Activated CD8-positive, alpha-beta memory T cell treated with anti-CD3 and anti-CD28 coated beads, Interleukin-2, amount 10 ng/mL, durations not matched to agents 7 days and 5 days (primary cell): ENCODE data around the gene RPF1. TPM values are rescaled to one million over a fixed set of nuclear protein-coding genes. Genes with fewer than 3 reads are reported as not detected.

Source experiments
- ATAC-seq: fragments of 150-1000 bp; cut with Tn5 transposase; one replicate; pipeline ENCODE4 v1.10.0; 2021; ENCODE audit warnings: moderate library complexity
- CTCF ChIA-PET: fragments of 350-600 bp; sonication (Branson Sonifier 250); formaldehyde crosslinking; loops from one replicate; lab custom pipeline; 2021; ENCODE audit warnings: antibody characterized with exemption; lab: Charles Lee
- DNase-seq: peaks from one replicate; pipeline ENCODE4 v3.0.0-alpha.2; 2020
- H3K27ac Mint-ChIP-seq: one replicate; pipeline ENCODE4 v1.8.0; 2021; ENCODE audit warnings: mild to moderate bottlenecking, mixed read lengths
- H3K27me3 Mint-ChIP-seq: one replicate; pipeline ENCODE4 v1.8.0; 2021; ENCODE audit warnings: mixed read lengths
- H3K36me3 Mint-ChIP-seq: one replicate; pipeline ENCODE4 v1.8.0; 2021; ENCODE audit warnings: mild to moderate bottlenecking, mixed read lengths
- H3K4me1 Mint-ChIP-seq: one replicate; pipeline ENCODE4 v1.8.0; 2021; ENCODE audit warnings: mixed read lengths
- H3K4me3 Mint-ChIP-seq: one replicate; pipeline ENCODE4 v1.8.0; 2021; ENCODE audit warnings: mild to moderate bottlenecking, moderate library complexity, mixed read lengths
- H3K9me3 Mint-ChIP-seq: one replicate; pipeline ENCODE4 v1.8.0; 2022; ENCODE audit warnings: low read depth, mixed read lengths
- total RNA-seq, 2 experiments: library from RNA; stranded (reverse); gene quantifications; one replicate each; pipeline ENCODE4 v1.2.3, GENCODE V29; 2021

Gene RPF1
- total RNA-seq, 2 experiments from 2014 or later, result 29.7 to 43.2 TPM

DNA sequence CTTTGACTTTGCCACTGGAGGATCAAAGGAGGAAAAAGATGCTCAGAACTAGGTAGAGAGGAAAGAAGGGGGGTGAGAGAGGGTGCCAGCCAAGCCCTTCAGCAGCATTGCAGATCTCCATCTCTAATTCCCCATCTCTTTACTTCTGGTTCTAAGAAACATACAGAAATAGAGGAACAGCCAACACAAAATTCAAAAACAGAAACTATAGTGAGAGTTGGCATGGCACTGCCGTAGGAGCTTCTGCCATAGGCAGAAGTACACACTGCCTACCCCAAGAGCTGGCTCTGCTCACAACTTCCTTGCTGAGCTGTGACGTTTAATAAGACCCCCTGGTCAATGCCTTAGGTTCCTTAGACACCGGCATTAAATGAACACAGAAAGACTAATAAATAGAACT lies 26.6 kb upstream of the RPF1 start:
- CTCF ChIA-PET, result interaction anchor here (0.9 kb wide), 1 partner anchor 12 kb away, joined by 3 read pairs; no protein-coding TSS in a partner anchor
- Mint-ChIP-seq H3K36me3 (no peaks in the 10 kb centered on the region), H3K9me3 (no peaks in the 10 kb centered on the region), H3K4me3 (no peak overlapping the region), H3K4me1 (peaks cover 2% of the 10 kb centered on the region), H3K27me3 (peaks cover 20% of the 10 kb centered on the region), H3K27ac (no peak overlapping the region)
- ATAC-seq, result no peak
- no peak for DNase-seq

DNA sequence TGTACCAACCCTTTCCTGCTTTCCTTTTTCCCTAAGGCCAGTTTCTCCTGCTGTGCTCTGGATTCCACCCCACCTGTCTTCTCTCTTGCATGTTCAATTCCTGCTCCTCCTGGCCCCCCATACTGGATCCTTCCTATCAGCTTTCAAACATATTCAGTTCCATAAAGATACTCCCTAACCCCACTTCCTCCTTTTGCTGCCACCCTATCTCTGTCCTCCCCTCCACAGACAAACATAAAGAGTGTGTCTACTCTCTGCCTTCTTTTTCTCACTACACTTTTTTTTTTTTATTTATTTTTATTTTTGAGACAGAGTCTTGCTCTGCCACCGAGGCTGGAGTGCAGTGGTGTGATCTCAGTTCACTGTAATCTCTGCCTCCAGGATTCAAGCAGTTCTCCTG lies 16.9 kb upstream of the RPF1 start:
- peaks cover 18% of the 10 kb centered on the region for H3K27me3 Mint-ChIP-seq
- no peak overlapping the region for H3K4me3 Mint-ChIP-seq
- ATAC-seq (no peak), DNase-seq (no peak)
- H3K9me3 Mint-ChIP-seq, result no peaks in the 10 kb centered on the region
- H3K27ac Mint-ChIP-seq, result no peak overlapping the region
- CTCF ChIA-PET, result no interaction called here
- H3K36me3 Mint-ChIP-seq, result no peaks in the 10 kb centered on the region
- H3K4me1 Mint-ChIP-seq, result no peaks in the 10 kb centered on the region

DNA sequence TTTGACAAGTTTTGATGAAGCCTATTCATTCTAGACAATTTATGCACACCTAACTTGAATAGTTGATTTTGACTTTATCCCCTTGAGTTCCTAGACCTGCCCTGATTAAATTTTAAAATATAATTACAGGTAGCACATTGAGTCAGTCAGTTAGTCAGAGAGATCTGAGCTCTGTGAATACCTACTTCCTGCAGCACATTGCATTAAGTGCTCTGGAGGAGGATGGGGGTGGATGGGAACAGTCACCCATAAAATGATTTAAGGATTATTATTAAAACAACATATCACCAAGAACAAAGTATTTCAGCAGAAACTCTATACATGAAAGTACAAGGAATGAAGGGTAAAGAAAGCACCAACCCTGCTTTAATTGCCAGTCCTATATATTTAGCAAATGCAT lies 11.8 kb upstream of the RPF1 start:
- Mint-ChIP-seq H3K4me1 (no peaks in the 10 kb centered on the region), H3K27ac (no peak overlapping the region), H3K36me3 (no peaks in the 10 kb centered on the region), H3K9me3 (no peaks in the 10 kb centered on the region), H3K4me3 (no peak overlapping the region), H3K27me3 (peaks cover 32% of the 10 kb centered on the region)
- no peak for DNase-seq
- CTCF ChIA-PET, result interaction anchor here (0.8 kb wide), 1 partner anchor 268 kb away, joined by 3 read pairs; no protein-coding TSS in a partner anchor
- ATAC-seq, result no peak

DNA sequence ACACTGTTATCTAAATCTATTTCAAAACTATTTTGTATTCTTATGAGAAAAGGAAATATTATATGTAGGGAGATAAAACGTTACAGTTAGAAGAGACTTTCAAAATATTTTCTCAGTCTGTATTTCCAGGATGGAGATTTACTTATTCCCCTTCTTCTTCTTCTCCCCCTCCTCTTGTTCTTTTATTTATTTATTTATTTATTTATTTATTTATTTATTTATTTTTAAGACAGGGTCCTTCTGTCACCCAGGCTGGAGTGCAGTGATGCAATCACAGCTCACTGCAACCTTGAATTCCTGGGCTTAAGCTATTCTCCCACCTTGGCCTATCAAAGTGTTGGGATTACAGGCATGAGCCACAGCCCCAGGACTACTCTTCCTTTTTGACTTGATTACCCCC lies 2.8 kb upstream of the RPF1 start:
- CTCF ChIA-PET, result no interaction called here
- ATAC-seq, result no peak
- no peak overlapping the region for H3K27ac Mint-ChIP-seq
- DNase-seq, result no peak
- H3K4me1 Mint-ChIP-seq, result peaks cover 14% of the 10 kb centered on the region
- H3K4me3 Mint-ChIP-seq, result no peak overlapping the region
- H3K27me3 Mint-ChIP-seq, result peaks cover 34% of the 10 kb centered on the region
- peaks cover 7% of the 10 kb centered on the region for H3K9me3 Mint-ChIP-seq
- H3K36me3 Mint-ChIP-seq, result peaks cover 10% of the 10 kb centered on the region

DNA sequence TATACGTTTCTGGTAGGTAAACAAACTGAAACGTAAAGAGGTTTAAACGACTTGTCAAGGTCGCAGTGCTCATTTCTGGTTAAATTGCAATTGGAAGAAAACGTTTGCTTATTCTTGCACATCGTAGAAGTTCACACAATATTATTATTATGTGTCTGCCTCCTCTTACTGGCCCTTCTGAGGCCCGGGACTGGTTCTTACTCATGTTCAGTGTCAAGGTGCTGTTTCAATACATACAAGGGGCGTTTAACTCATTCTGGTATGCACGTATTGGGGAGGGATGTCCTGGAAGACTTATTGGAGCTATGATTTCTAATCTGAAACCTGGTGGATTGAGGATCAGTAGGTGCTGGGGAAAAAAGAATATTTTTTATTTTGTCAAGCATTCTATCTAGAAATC lies 932 bp downstream of the RPF1 start:
- DNase-seq (no peak), ATAC-seq (no peak)
- peak overlapping the region; percentile 92 for H3K4me3 Mint-ChIP-seq
- peaks cover 30% of the 10 kb centered on the region for H3K4me1 Mint-ChIP-seq
- peaks cover 39% of the 10 kb centered on the region for H3K36me3 Mint-ChIP-seq
- H3K27me3 Mint-ChIP-seq, result peaks cover 15% of the 10 kb centered on the region
- H3K9me3 Mint-ChIP-seq, result peaks cover 7% of the 10 kb centered on the region
- peak overlapping the region; percentile 94 for H3K27ac Mint-ChIP-seq
- CTCF ChIA-PET, result interaction anchor here (0.6 to 2.8 kb wide), 9 partner anchors 9 to 465 kb away, joined by 3 to 13 read pairs (median 4); partner anchors contain the start of genes GNG5 and SPATA1

- no peak overlapping the region for H3K27ac Mint-ChIP-seq
- peaks cover 45% of the 10 kb centered on the region for H3K36me3 Mint-ChIP-seq
- DNase-seq, result no peak
- peak overlapping the region; percentile 92 for H3K4me3 Mint-ChIP-seq
- ATAC-seq, result no peak
- peaks cover 7% of the 10 kb centered on the region for H3K9me3 Mint-ChIP-seq
- CTCF ChIA-PET, result interaction anchor here (0.6 to 2.8 kb wide), 9 partner anchors 10 to 464 kb away, joined by 3 to 13 read pairs (median 4); partner anchors contain the start of genes GNG5 and SPATA1
- H3K27me3 Mint-ChIP-seq, result peaks cover 13% of the 10 kb centered on the region
- peaks cover 30% of the 10 kb centered on the region for H3K4me1 Mint-ChIP-seq
These were observed 1.6 kb downstream of the RPF1 start for GRCh38 chr1:84480650-84481049.

DNA sequence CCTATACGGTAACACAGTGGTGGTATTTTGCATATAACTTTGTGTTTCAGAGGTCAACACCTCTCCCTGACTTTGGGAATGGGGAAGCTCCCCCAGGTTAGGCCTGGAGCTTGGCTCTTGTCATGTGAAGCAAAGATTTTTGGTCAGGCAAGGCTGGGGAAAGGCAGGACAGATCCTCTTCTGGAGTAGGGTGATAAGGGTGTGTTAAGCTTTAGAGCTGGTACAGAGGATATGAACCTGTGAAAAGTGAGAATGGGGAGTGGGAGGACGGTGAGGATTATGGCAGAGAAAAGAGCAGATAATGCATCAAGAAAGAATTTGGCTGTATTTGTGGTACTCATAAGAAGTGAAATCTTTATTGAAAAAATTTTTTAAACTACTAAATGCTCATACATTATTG lies 2.3 kb downstream of the RPF1 start:
- CTCF ChIA-PET, result interaction anchor here (0.8 to 2.8 kb wide), 5 partner anchors 17 to 271 kb away, joined by 3 to 12 read pairs (median 4); partner anchors contain the start of genes GNG5 and SPATA1
- H3K27me3 Mint-ChIP-seq, result peaks cover 11% of the 10 kb centered on the region
- peak overlapping the region; percentile 29 for H3K4me3 Mint-ChIP-seq
- ATAC-seq (no peak), DNase-seq (no peak)
- peaks cover 7% of the 10 kb centered on the region for H3K9me3 Mint-ChIP-seq
- no peak overlapping the region for H3K27ac Mint-ChIP-seq
- peaks cover 51% of the 10 kb centered on the region for H3K36me3 Mint-ChIP-seq
- peaks cover 35% of the 10 kb centered on the region for H3K4me1 Mint-ChIP-seq

DNA sequence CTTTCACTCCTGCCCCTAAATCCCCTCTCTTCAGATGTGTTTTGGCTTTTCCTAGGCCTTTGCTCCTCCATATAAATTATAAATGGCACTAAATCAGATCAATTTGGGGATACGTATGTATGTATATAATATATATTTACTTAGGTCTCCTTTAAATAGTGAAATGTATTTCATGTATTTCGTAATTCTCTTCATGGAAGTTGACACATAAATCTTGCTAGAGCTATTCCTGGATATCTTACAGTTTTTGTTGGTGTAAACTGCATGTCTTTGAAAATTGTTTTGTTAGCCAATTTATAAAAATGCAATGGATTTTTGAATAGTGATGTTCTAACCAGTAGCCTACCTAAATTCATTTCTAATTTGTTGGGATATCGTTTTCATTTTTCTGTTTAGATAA lies 9.0 kb downstream of the RPF1 start:
- H3K4me1 Mint-ChIP-seq, result peaks cover 20% of the 10 kb centered on the region
- no peak overlapping the region for H3K27ac Mint-ChIP-seq
- DNase-seq (no peak), ATAC-seq (no peak)
- CTCF ChIA-PET, result interaction anchor here (0.6 to 1.0 kb wide), 2 partner anchors 8 to 14 kb away, joined by 3 to 4 read pairs; no protein-coding TSS in a partner anchor
- H3K9me3 Mint-ChIP-seq, result no peaks in the 10 kb centered on the region
- H3K4me3 Mint-ChIP-seq, result no peak overlapping the region
- H3K27me3 Mint-ChIP-seq, result no peaks in the 10 kb centered on the region
- H3K36me3 Mint-ChIP-seq, result peaks cover 62% of the 10 kb centered on the region

- peaks cover 54% of the 10 kb centered on the region for H3K36me3 Mint-ChIP-seq
- no peak overlapping the region for H3K4me3 Mint-ChIP-seq
- H3K27me3 Mint-ChIP-seq, result no peaks in the 10 kb centered on the region
- ATAC-seq (no peak), DNase-seq (no peak)
- CTCF ChIA-PET, result no interaction called here
- H3K9me3 Mint-ChIP-seq, result no peaks in the 10 kb centered on the region
- H3K27ac Mint-ChIP-seq, result no peak overlapping the region
- peaks cover 15% of the 10 kb centered on the region for H3K4me1 Mint-ChIP-seq
These were observed 10.7 kb downstream of the RPF1 start for GRCh38 chr1:84489766-84490165.

DNA sequence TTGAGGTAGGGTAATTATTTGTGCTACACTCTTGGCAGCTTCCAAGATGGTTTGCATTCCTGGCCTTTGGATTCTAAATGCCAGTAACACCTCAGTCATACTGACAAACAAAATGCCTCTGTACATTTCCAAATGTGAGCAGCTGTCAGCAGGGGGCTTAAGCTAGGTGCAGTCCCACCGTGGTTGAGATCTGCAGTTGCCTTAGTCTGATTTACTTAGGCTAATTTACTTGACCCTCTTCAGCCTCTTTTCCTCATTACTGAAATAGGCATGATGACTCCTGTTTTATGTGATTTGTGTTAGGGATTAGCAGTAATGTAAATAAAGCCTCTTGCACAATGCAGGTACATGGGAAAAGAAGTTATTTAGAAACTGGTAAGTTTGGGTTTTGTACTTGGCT lies 13.7 kb downstream of the RPF1 start:
- no peaks in the 10 kb centered on the region for H3K9me3 Mint-ChIP-seq
- H3K27ac Mint-ChIP-seq, result no peak overlapping the region
- CTCF ChIA-PET, result no interaction called here
- H3K4me3 Mint-ChIP-seq, result no peak overlapping the region
- peaks cover 9% of the 10 kb centered on the region for H3K4me1 Mint-ChIP-seq
- H3K36me3 Mint-ChIP-seq, result peaks cover 54% of the 10 kb centered on the region
- DNase-seq, result no peak
- H3K27me3 Mint-ChIP-seq, result no peaks in the 10 kb centered on the region
- no peak for ATAC-seq

DNA sequence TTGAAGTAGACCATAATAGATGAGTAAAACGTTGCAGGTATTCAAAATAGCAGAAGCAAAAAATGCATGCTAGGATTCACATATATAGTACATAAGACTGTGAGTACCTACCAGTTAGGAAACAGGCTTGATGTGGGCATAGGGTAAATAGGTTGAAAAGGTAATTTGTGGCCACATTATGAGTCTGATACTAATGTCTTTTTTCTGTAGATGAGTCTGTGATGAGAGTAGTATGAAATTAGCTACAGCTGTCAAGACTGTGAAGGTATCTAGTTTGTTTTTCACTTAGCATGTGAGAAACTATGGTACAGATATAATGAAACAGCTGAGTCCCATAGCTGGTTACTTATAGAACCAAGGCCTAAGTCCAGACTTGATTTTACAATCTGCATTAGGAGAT lies 14.7 kb downstream of the RPF1 start:
- Mint-ChIP-seq H3K4me3 (no peak overlapping the region), H3K4me1 (peaks cover 17% of the 10 kb centered on the region), H3K27ac (no peak overlapping the region), H3K9me3 (no peaks in the 10 kb centered on the region), H3K27me3 (no peaks in the 10 kb centered on the region), H3K36me3 (peaks cover 62% of the 10 kb centered on the region)
- CTCF ChIA-PET, result no interaction called here
- ATAC-seq (no peak), DNase-seq (no peak)

- peaks cover 66% of the 10 kb centered on the region for H3K36me3 Mint-ChIP-seq
- ATAC-seq, result no peak
- CTCF ChIA-PET, result interaction anchor here (0.7 to 1.3 kb wide), 2 partner anchors 8 to 125 kb away, joined by 3 read pairs; no protein-coding TSS in a partner anchor
These were observed 17.4 kb downstream of the RPF1 start for GRCh38 chr1:84496498-84496897.

DNA sequence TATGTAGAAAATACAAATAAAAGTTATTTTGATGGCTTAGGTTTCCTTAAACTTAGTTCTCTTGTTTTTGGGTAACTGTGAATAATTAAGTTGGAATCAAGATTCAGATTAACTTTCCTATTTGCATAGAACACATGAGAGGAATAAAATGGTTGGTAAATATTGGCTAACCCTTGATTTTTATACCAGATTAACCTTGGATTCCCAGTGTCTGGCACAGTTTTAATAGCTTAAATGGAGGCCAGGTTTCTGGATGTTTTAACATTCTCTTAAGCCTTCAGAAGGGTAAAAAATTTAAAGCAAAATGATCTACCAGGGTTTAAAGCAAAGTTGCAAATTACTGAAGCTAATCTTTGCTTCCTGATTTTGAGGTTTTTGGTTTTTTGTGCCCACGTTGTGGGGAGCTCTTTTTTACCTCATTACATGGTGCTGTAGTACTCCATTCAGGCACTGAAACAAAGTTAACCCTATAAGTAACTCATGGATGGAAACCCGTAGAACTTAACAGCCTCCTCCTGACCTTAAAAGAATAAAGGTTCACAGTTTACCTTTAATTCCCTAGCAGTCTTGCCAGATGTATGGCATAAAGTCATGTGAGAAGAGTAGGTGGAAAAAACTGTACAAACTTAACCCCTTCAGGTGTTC lies 18.7 kb downstream of the RPF1 start:
- CTCF ChIA-PET, result interaction anchor here (1.3 to 1.6 kb wide), 2 partner anchors 9 to 18 kb away, joined by 4 to 5 read pairs; partner anchors contain the start of genes GNG5 and SPATA1
- peak overlapping the region; percentile 22 for H3K27ac Mint-ChIP-seq
- DNase-seq (no peak), ATAC-seq (peak; percentile 33)
- H3K36me3 Mint-ChIP-seq, result peaks cover 62% of the 10 kb centered on the region
- H3K9me3 Mint-ChIP-seq, result no peaks in the 10 kb centered on the region
- H3K4me1 Mint-ChIP-seq, result peaks cover 25% of the 10 kb centered on the region
- no peaks in the 10 kb centered on the region for H3K27me3 Mint-ChIP-seq
- H3K4me3 Mint-ChIP-seq, result no peak overlapping the region

More at GRCh38 chr1:84496498-84496897, 17.4 kb downstream of the RPF1 start:
- Mint-ChIP-seq H3K4me1 (peaks cover 20% of the 10 kb centered on the region), H3K9me3 (no peaks in the 10 kb centered on the region), H3K27ac (no peak overlapping the region), H3K4me3 (no peak overlapping the region), H3K27me3 (no peaks in the 10 kb centered on the region)
- DNase-seq, result no peak

DNA sequence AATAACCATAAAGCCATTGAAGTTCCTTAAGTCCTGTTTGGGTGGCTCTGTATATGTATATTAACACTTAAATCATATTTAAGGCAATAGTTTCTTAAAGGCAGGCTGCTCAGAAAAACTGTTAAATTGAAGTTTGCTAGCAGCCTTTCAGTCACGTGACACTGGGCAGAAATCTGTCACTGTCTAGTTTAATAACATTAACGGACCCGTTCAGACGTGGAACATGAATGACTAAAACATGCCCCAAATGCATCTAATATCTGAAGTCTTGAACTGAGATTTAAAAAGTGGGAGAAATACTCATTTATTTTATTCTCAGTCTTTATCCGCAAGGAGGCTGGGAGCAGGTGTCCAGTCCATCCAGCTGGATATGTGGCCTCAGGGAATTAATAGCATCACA lies 23.9 kb downstream of the RPF1 start:
- no peak for ATAC-seq
- CTCF ChIA-PET, result interaction anchor here (1.5 to 2.0 kb wide), 2 partner anchors 70 to 118 kb away, joined by 3 to 6 read pairs; no protein-coding TSS in a partner anchor

More for the DNA sequence above, 23.9 kb downstream of the RPF1 start:
- peaks cover 41% of the 10 kb centered on the region for H3K36me3 Mint-ChIP-seq
- H3K4me3 Mint-ChIP-seq, result no peak overlapping the region
- H3K27me3 Mint-ChIP-seq, result no peaks in the 10 kb centered on the region
- no peak overlapping the region for H3K27ac Mint-ChIP-seq
- no peaks in the 10 kb centered on the region for H3K9me3 Mint-ChIP-seq
- DNase-seq, result no peak
- H3K4me1 Mint-ChIP-seq, result peaks cover 45% of the 10 kb centered on the region
